GM21515 (cell line): ENCODE measurements around the gene RNF207.

Experiments used
- ATAC-seq: cut with Tn5 transposase; IDR thresholded peaks from one replicate; pipeline ENCODE4 v1.9.1; 2021; ENCODE audit not compliant: unreplicated experiment

RNF207 gene

DNA sequence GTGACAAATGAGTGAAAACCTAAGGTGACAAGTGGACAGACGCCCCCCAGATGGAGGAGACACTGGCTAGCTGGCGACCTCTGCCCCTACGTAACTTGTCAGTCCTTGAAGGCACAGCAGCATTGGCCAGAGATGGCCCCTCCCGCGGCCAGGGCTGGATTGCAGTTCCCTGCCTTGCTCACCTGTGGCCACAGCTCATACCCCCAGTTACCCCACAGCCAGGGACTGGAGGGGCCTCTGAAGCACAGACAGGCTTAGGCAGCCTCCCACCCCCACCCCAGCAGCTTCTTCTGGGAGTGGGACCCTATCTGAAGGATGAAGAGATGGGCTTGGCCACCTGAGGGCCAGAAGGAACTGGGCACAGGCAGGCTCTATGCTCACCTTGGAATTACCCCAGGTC, 41.7 kb downstream of the RNF207 start:
- no peak for ATAC-seq

GRCh38 chr1:6248161-6248776, 42.4 kb downstream of the RNF207 start:
- ATAC-seq, result no peak

DNA sequence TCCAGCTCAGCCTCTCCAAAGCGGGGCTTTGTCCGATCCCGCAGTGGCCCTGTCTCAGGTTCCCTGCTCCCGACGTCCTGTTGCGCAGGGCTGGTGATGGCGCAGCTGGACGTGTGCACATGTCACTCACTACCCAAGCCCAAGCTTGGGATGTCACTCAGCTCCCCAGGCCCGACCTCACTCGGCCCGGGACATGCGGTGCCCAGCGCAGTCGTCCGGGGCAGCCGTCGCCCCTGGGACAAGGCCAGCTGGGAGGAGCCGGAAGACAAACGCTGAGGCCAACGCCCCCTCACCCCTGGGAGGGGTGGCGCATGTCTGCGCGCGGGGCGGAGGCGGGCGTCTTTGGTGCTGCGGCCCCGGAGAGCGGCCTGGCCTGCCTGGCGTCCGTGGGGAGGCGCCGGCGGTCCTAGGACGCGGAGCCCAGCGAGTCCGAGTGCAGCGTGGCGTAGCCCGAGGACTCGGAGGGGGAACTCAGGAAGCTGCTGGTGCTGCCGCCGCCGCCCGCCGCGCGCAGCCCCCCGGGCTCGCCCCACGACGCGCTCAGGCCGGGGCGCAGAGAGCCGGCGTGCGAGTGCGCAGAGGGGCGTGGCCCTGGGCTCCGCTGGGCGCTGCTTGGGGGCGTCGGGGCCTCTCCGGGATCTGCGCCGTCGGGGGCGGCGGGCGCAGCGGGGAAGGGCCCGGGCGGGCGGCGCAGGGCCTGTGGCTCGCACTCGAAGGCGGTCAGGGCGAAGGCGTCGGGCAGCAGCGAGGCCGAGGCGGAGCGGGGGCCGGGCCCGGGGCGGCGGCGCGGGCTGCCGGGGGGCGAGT, 43.2 kb downstream of the RNF207 start:
- ATAC-seq, result no peak

- no peak for ATAC-seq
These were observed 44.1 kb downstream of the RNF207 start for GRCh38 chr1:6249739-6250689.

DNA sequence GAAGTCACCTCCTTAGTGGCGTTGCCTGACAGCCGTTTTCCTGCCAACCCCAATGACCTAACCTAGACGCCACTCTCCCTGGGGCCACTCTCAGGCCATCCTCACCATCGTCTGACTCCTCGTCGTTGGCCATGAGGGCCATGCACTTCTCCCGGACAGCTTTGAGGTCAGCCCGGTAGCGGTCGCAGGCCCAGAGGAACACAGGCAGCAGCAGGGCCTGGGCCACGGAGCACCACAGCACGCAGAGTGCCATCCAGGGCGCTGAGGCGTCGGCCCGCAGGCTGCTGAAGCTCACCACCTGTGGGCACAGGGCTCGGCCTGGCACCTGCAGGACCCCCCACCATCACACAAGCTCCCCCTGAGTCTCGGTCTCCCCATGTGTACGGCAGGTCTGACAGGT, 45.3 kb downstream of the RNF207 start:
- no peak for ATAC-seq

DNA sequence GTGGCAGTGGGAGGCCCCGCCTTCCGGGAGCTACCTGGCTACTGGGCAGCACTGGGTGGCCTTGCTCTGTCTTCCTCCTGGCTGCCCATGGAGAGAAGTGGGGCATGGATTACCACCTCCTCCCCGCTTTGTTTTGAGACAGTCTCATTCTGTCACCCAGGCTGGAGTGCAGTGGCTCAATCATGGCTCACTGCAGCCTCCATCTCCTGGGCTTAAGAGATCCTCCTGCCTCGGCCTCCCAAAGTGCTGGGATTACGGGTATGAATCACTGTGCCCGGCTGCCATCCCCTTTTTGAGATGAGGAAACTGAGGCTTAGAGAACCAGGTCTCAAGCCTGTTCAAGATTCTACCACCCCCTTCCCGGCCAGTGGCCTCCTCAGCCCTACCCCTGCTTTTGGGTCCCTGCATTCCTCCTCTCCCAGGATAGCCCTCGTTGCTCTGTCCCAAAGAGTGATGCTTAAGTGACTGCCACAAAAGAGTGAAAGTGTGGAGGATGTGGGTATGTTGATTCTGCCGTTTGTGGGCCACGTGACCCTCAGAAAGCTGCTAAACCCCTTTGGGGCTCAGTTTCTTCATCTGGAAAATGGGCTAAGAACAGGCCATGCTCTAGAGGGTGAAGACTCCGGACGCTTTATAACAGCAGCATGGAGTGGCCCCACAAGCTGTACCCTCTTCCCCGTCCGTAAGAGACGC, 45.9 kb downstream of the RNF207 start:
- ATAC-seq, result no peak

- no peak for ATAC-seq
These were observed 46.4 kb downstream of the RNF207 start for GRCh38 chr1:6252374-6252710.

DNA sequence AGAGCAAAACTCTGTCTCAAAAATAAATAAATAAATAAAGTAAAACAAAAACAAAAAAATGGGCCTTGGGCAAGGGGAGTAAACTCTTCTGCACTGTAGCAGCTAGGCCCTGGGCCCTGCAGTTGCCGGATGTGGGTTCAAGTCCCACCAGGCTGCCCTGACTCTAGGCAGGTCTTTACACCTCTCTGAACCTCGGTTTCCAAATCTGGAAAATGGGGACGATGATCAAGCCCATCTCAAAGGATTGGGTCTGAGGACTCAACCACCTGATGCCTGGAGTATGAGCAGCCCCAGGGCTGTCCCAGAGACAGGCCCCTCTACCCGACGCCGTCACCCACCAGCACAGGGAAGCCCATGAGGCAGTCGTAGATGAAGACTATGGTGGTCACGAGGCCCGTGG, 47.5 kb downstream of the RNF207 start:
- ATAC-seq, result no peak

GRCh38 chr1:6254691-6255090, 48.8 kb downstream of the RNF207 start:
- ATAC-seq, result no peak

DNA sequence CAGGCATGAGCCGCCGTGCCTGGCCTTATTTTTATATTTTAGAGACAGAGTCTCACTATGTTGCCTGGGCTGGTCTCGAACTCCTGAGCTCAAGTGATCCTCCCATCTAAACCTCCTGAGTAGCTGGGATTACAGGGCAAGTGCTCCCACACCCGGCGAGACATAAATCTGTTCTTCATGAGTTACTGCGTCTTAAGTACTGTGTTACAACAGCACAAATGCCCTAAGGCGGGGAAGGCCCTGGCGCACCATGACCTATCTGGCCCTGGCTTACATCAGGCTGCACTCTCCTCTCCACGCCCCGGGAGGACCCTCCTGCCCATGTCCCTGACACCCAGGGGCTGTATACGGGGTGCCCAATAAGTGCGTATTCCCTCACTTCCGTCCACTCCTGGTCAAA, 50.7 kb downstream of the RNF207 start:
- ATAC-seq, result no peak

- no peak for ATAC-seq
These were observed 51.7 kb downstream of the RNF207 start for GRCh38 chr1:6257541-6258069.

DNA sequence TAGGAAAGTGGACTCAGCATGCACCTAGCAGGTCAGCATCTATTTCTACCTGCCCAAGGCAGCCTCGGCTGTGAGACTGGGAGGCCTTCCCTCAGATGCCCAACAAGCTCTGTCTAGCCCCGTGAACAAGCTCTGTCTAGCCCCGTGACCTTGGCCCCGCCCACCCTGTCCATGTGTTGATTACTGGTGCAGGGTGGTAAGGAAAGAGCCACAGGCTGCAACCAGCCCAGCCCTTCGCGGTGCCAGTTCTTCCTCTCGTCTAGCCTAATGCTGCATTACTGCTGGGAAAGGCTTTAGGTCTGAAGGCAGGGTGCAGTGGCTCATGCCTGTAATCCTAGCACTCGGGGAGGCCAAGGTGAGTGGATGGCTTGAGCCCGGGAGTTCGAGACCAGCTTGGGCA, 52.8 kb downstream of the RNF207 start:
- no peak for ATAC-seq

DNA sequence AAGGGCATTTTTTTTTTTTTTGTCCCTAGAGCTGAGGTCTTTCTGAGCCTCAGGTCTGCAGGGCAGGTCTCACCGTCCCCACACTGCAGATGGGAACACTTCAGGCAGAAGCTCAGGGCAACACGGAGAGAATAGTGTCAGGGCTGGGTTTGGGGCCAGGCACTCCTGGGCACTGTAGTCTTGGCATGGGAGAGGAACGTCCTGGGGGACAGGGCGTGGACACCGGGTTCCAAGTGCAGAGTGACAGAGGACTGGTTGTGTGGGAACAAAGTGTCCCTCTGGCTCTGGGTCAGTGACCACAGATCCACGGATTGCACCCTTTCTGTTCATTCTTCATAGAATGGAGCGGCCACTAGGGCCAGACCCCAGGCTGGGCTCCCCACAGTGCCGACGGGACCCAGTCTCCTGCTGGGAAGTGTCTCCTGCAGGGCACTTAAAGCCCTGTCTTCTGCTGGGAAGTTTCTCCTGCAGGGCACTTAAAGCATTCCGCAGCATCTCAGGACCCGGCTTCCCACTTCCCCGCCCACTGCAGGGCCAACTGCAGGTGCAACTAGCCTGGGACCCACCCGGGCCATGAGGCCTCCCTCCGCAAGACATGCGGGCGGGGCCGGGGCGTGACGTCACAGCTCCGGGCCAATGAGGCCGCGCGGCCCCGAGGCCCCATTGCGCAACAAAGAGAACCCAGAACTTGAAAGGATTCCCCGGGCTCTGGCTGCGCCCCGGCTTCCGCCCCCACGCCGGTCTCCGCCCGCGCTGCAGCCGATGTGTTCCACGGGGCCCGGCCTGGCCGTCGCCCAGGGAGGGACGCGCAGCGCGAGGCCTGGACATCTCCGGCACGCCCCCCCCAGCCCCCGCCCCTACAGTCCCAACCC, 53.8 kb downstream of the RNF207 start:
- no peak for ATAC-seq

DNA sequence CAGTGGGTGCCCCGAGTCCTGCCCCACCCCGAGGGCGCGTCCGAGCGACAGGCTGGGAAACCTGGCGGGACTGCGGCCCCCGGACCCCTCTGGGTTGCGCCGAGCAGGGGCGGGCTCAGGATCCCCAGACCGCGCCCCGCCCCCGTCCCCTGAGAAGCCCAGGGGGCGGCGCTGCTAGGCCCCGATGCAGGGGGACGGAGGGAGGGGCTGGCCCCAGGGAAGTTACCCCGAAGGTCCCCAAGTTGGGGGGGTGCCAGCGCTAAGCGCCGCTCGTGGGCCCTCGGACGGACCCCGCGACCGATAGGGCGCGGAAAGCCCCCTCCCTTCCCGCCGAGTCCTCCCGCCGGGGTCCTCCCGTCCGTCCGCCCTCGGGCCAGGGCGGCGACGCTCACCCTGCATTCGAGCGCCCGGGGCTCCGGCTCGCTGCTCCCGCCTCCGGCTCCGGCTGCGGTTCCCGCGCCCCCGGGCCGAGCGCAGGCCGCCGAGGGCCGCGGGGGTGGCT, 54.6 kb downstream of the RNF207 start:
- no peak for ATAC-seq

DNA sequence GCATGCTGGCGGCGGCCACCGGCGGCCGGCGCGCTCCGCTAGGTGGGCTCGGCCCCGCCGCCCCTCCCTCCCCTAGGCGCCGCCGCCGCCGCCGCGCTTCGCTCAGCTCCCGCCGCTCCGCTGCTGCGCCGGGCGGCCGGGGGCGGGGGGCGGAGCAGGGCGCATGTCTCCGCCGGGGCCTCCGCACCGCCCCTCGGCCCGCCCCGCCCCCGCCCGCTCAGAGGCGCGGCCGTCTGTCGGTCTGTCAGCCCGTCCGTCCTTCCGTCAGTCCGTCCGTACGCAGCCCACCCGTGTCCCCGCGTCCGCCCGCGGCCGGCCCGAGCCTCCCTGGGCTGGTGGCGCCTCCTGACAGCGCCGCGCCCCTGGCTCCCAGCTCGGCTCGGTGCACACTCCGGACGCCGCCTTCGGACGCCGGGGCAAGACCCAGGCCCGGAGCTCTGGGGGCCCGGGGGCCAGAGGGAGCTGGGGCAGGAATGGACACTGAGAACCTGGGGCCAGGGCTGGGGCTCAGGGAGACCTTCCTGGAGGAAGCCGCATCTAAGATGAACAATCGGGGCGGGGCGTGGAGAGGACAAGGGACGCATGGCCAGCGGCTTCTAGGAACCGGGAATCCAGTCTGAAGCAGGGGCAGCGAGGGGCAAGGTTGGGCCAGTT, 55.2 kb downstream of the RNF207 start, which contains the start of gene GPR153:
TSS of gene GPR153 (minus strand) at position 138 of the 654 bp plus-strand sequence. CDS start 6,193 bp downstream, outside the sequence.
- ATAC-seq, result no peak

DNA sequence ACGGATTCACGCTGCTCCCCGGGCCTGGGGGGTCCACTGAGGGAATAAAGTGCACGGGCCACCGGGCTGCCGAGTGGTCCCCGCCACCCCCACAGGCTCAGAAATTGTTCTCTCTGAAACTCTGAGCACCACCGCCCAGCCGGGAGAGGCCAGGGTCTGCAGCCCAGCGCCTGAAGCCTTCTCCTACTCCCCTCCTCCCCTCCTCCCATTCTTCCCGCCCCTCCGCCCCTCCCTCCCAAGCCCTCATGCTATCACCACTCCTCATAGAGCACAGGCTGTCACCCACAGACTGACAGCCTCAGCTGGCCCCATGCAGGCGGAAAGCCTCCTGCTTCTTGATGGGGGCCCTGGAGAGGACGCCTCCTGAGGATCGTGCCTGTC, 55.7 kb downstream of the RNF207 start:
- no peak for ATAC-seq

DNA sequence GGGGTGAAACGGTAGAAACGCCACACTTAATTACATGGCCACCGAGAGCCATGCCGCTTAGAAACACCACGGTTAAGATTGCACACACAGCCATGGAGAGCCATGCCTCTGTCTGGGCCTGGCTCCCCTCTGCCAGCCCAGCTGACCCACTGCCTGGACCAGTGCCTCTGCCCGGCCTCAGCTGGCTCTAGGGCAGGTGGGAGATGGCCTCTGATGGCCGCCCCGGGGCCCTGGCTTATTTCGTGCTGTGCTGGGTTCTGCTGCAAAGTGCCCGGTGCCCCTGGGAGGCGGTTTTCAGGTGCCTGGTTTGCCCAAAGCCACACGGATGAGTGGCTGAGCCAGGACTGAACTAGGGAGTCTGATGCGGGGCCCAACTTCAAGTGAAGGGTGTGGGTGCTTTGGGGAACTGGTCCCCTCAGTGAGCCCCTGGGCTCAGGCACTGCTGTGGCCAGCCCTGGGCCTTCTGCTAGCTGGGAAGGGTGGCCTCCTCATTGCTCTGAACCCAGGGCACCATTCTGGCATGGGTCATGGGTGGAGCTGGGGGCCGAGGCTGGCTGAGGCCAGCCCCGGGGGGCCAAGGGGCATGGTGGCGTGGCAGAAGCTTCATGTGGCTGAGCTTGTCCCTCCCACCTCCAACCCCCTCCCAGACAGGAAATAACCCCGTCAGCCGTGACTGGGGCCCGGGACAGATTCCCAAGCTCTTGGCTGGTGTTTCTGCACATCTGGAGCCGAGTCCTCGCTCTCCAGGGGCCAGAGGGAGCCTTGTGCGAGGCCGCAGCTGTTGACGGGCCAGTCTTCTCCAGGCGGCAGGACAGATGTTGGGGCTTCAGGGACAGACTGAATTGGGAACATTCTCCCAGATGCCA, 56.9 kb downstream of the RNF207 start:
- ATAC-seq, result no peak

DNA sequence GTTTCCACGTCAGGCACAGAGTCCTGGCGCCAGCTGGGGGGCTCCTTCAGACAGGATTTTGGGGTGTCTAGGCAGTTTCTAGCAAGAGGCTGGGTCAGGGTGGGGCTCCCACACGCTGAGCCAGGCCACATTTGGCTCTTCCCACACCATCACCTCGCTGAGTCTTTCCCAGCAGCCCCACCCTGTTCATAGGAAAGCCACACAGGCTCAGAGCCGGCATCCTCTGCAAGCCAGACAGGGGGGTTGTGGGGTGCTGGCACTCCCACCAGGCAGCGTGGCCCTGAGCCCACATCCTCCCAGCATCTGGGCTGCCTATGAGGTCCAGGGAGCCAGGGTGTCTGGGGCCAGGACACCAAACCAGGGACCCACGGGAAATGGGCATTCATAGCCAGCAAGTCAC, 57.8 kb downstream of the RNF207 start:
- no peak for ATAC-seq
